Fibroblast of lung (primary cell): ENCODE data around the gene CCNG2. TPM values are rescaled to one million over a fixed set of nuclear protein-coding genes. Genes with fewer than 3 reads are reported as not detected.

ENCODE experiments used
- DNase-seq, 2 donors: peaks; one replicate each; pipeline versions ENCODE4 v3.0.0 to v3.0.0-alpha.2; 2010; ENCODE audit warnings: low read depth in 2 of 2
- H2AFZ ChIP-seq: 2 replicates; pipeline ENCODE4 v1.5.1; 2012; ENCODE audit warnings: low read length, control low read depth, inconsistent platforms
- H3K27ac ChIP-seq: 2 replicates; pipeline ENCODE4 v1.5.1; 2011; ENCODE audit warnings: low read length, control low read depth; ENCODE audit not compliant: insufficient read depth
- H3K27me3 ChIP-seq: 2 replicates; pipeline ENCODE4 v1.5.1; 2011; ENCODE audit warnings: mild to moderate bottlenecking, low read length; ENCODE audit not compliant: control insufficient read depth, insufficient read depth
- H3K36me3 ChIP-seq: 2 replicates; pipeline ENCODE4 v1.5.1; 2011; ENCODE audit warnings: low read length; ENCODE audit not compliant: control insufficient read depth, insufficient read depth
- H3K4me1 ChIP-seq: 2 replicates; pipeline ENCODE4 v1.5.1; 2011; ENCODE audit warnings: low read length; ENCODE audit not compliant: control insufficient read depth, insufficient read depth; ENCODE audit errors: extremely low read depth
- H3K4me2 ChIP-seq: 2 replicates; pipeline ENCODE4 v1.5.1; 2011; ENCODE audit warnings: low read length, control low read depth; ENCODE audit not compliant: insufficient read depth; ENCODE audit errors: extremely low read depth
- H3K4me3 ChIP-seq, 4 experiments: fragments of 200-600 bp in 1 of 4; sonication (generic) in 1 of 4; replicated peaks in 1 of 4; 2 replicates each; pipeline ENCODE4 v1.5.1; 2011 to 2016; ENCODE audit warnings: low read length in 4 of 4, low read depth in 3 of 4, mild to moderate bottlenecking in 3 of 4, control low read depth in 2 of 4, inconsistent platforms in 1 of 4, mixed read lengths in 1 of 4; ENCODE audit not compliant: insufficient read depth in 1 of 4; ENCODE audit errors: control extremely low read depth in 1 of 4
- H3K79me2 ChIP-seq: 2 replicates; pipeline ENCODE4 v1.5.1; 2012; ENCODE audit warnings: mild to moderate bottlenecking, low read length, inconsistent platforms; ENCODE audit not compliant: control insufficient read depth, insufficient read depth
- H3K9ac ChIP-seq: 2 replicates; pipeline ENCODE4 v1.5.1; 2011; ENCODE audit warnings: mild to moderate bottlenecking, low read length, control low read depth; ENCODE audit not compliant: insufficient read depth
- H3K9me3 ChIP-seq: 2 replicates; pipeline ENCODE4 v1.5.1; 2012; ENCODE audit warnings: low read depth, low read length; ENCODE audit not compliant: control insufficient read depth, insufficient read depth
- H4K20me1 ChIP-seq: 2 replicates; pipeline ENCODE4 v1.5.1; 2011; ENCODE audit warnings: low read length; ENCODE audit not compliant: control insufficient read depth, insufficient read depth; ENCODE audit errors: extremely low read depth
- EZH2 ChIP-seq: IDR thresholded peaks from 2 replicates; pipeline ENCODE4 v1.5.1; 2012; ENCODE audit warnings: low read length, control low read depth, mild to moderate bottlenecking; ENCODE audit errors: missing control alignments
- polyA plus RNA-seq, 2 donors: library from polyadenylated mRNA; depleted of rRNA in 1 of 2; stranded (reverse) in 1 of 2; unstranded in 1 of 2; fragments of >200 nt; gene quantifications; 2 replicates each; pipeline ENCODE4 v1.2.1, GENCODE V29; 2011 to 2012; ENCODE audit warnings: missing spikeins in 1 of 2
- total RNA-seq: library from RNA; depleted of rRNA; stranded (reverse); fragments of >200 nt; gene quantifications from 2 replicates; pipeline ENCODE4 v1.2.1, GENCODE V29; 2014
- TF ChIP-seq, protein P1 (sequence below), 2 donors: IDR thresholded peaks in 1 of 2; conservative IDR thresholded peaks in 1 of 2; 1 replicate in 1 of 2; 2 replicates in 1 of 2; pipeline ENCODE4 v1.5.1; 2011 to 2012; ENCODE audit warnings: low read length in 2 of 2, control low read depth in 1 of 2, inconsistent platforms in 1 of 2, low read depth in 1 of 2, mild to moderate bottlenecking in 1 of 2

Gene CCNG2
- total and polyA plus RNA-seq, 2 donors (not counting 1 experiment from before 2014, with no cell fraction given) = 20.1 to 30.3 TPM

- H3K9ac ChIP-seq = no peak overlapping the region
- DNase-seq = no peak
- H2AFZ ChIP-seq = no peak overlapping the region
- no peaks in the 10 kb centered on the region for H3K36me3 ChIP-seq
- H3K79me2 ChIP-seq = no peaks in the 10 kb centered on the region
- peaks cover 3% of the 10 kb centered on the region for H3K27me3 ChIP-seq
- TF ChIP-seq, protein P1, sequence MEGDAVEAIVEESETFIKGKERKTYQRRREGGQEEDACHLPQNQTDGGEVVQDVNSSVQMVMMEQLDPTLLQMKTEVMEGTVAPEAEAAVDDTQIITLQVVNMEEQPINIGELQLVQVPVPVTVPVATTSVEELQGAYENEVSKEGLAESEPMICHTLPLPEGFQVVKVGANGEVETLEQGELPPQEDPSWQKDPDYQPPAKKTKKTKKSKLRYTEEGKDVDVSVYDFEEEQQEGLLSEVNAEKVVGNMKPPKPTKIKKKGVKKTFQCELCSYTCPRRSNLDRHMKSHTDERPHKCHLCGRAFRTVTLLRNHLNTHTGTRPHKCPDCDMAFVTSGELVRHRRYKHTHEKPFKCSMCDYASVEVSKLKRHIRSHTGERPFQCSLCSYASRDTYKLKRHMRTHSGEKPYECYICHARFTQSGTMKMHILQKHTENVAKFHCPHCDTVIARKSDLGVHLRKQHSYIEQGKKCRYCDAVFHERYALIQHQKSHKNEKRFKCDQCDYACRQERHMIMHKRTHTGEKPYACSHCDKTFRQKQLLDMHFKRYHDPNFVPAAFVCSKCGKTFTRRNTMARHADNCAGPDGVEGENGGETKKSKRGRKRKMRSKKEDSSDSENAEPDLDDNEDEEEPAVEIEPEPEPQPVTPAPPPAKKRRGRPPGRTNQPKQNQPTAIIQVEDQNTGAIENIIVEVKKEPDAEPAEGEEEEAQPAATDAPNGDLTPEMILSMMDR (conservative IDR thresholded peaks at IDR 0.05 in 1 of 2, IDR thresholded peaks at IDR 0.05 in 1 of 2; ENCODE audit: low read depth in 1 of 2, low read length in 2 of 2) = no peak
- TF ChIP-seq EZH2 = no peak
- no peak overlapping the region for H3K4me3 ChIP-seq
- H3K4me1 ChIP-seq = no peaks in the 10 kb centered on the region
- H3K4me2 ChIP-seq = no peak overlapping the region
- no peaks in the 10 kb centered on the region for H3K9me3 ChIP-seq
- H4K20me1 ChIP-seq = no peaks in the 10 kb centered on the region
- H3K27ac ChIP-seq = no peak overlapping the region
These were observed 32.4 kb downstream of the CCNG2 start for GRCh38 chr4:77189412-77189811.

DNA sequence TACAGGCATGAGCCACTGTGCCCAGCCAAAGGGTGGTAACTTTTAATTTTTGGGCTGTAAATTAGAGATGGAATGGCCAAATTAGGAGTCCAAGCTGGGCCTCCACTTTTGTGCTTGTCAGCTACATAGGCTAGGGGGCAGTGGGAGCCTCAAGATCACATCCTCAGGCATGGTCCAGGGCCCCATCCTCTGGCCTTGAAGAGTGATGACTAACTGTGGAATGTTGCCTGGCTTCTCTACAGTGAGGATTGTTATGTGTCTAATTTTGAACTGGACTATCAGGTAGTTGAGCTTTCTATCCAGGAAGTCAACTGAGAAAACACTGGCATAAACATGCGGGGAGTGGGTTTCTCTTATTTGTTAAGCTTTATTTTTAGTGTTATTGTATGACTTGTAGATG is 33.0 kb downstream of the CCNG2 start:
- Histone ChIP-seq H3K4me1 (no peaks in the 10 kb centered on the region), H3K27me3 (peaks cover 2% of the 10 kb centered on the region), H3K27ac (no peak overlapping the region), H2AFZ (no peak overlapping the region), H3K9ac (no peak overlapping the region), H4K20me1 (no peaks in the 10 kb centered on the region), H3K4me3 (no peak overlapping the region), H3K9me3 (no peaks in the 10 kb centered on the region), H3K79me2 (no peaks in the 10 kb centered on the region), H3K4me2 (no peak overlapping the region), H3K36me3 (no peaks in the 10 kb centered on the region)
- DNase-seq = no peak
- TF ChIP-seq EZH2 = no peak
- TF ChIP-seq, protein P1 (conservative IDR thresholded peaks at IDR 0.05 in 1 of 2, IDR thresholded peaks at IDR 0.05 in 1 of 2; ENCODE audit: low read depth in 1 of 2, low read length in 2 of 2) = no peak

- Histone ChIP-seq H3K9me3 (no peaks in the 10 kb centered on the region), H3K27me3 (peaks cover 5% of the 10 kb centered on the region), H3K79me2 (no peaks in the 10 kb centered on the region), H3K27ac (no peak overlapping the region), H4K20me1 (no peaks in the 10 kb centered on the region), H3K4me1 (no peaks in the 10 kb centered on the region), H2AFZ (no peak overlapping the region), H3K4me2 (no peak overlapping the region), H3K9ac (no peak overlapping the region), H3K4me3 (no peak overlapping the region), H3K36me3 (no peaks in the 10 kb centered on the region)
- DNase-seq = no peak
- no peak for TF ChIP-seq EZH2
- TF ChIP-seq, protein P1 (conservative IDR thresholded peaks at IDR 0.05 in 1 of 2, IDR thresholded peaks at IDR 0.05 in 1 of 2; ENCODE audit: low read depth in 1 of 2, low read length in 2 of 2) = no peak
These were observed 36.0 kb downstream of the CCNG2 start for GRCh38 chr4:77193046-77193445.
